ENCODE measurements around the gene EARS2. TPM values are rescaled to one million over a fixed set of nuclear protein-coding genes. Genes with fewer than 3 reads are reported as not detected.

Gene EARS2
- total RNA-seq, 5 donors from 2014 or later (not counting 1 experiment from before 2014, with no cell fraction given) = 10.8 to 19.4 (median 15.9) TPM

GRCh38 chr16:23534868-23535860 lies 22.0 kb downstream of the EARS2 start:
- Histone ChIP-seq H3K36me3 (ENCODE audit: control insufficient read depth in 2 of 2, extremely low read depth in 1 of 2, insufficient read depth in 1 of 2, low read length in 1 of 2) (peaks cover 10 to 52% of the 10 kb centered on the region in 2 donors), H3K4me3 (ENCODE audit: control insufficient read depth in 1 of 2, extremely low read depth in 1 of 2, low read length in 1 of 2) (no peak overlapping the region), H3K9me3 (no peaks in the 10 kb centered on the region), H3K4me1 (ENCODE audit: control insufficient read depth in 1 of 2, extremely low read depth in 1 of 2, insufficient read depth in 2 of 2, low read length in 2 of 2) (no peaks in the 10 kb centered on the region), H3K27me3 (replicated peaks in 1 of 2; ENCODE audit: control insufficient read depth in 2 of 2, extremely low read depth in 1 of 2, insufficient read depth in 2 of 2, low read length in 1 of 2) (no peaks in the 10 kb centered on the region), H3K27ac (ENCODE audit: low read length) (no peak overlapping the region)
- Mint-ChIP-seq H3K36me3 (peaks cover 22% of the 10 kb centered on the region), H3K4me3 (no peak overlapping the region), H3K4me1 (no peaks in the 10 kb centered on the region), H3K27ac (no peak overlapping the region), H3K9me3 (no peaks in the 10 kb centered on the region), H3K27me3 (no peaks in the 10 kb centered on the region)
- DNase-seq (no peak), ATAC-seq (replicated peaks in 1 of 4) (no peak)
- ChIA-PET CTCF (no interaction called here), POLR2A (no interaction called here)
- 95% methylated on average over 10 of the region's 19 CpGs for WGBS (ENCODE audit: insufficient coverage)

- Histone ChIP-seq H3K27me3 (replicated peaks in 1 of 2; ENCODE audit: control insufficient read depth in 2 of 2, extremely low read depth in 1 of 2, insufficient read depth in 2 of 2, low read length in 1 of 2) (no peaks in the 10 kb centered on the region), H3K4me3 (ENCODE audit: control insufficient read depth in 1 of 2, extremely low read depth in 1 of 2, low read length in 1 of 2) (no peak overlapping the region), H3K9me3 (no peaks in the 10 kb centered on the region), H3K4me1 (ENCODE audit: control insufficient read depth in 1 of 2, extremely low read depth in 1 of 2, insufficient read depth in 2 of 2, low read length in 2 of 2) (no peaks in the 10 kb centered on the region), H3K36me3 (ENCODE audit: control insufficient read depth in 2 of 2, extremely low read depth in 1 of 2, insufficient read depth in 1 of 2, low read length in 1 of 2) (peaks cover 16 to 61% of the 10 kb centered on the region in 2 donors), H3K27ac (ENCODE audit: low read length) (no peak overlapping the region)
- H3K27me3 Mint-ChIP-seq = no peaks in the 10 kb centered on the region
- H3K4me3 Mint-ChIP-seq = no peak overlapping the region
- no peak overlapping the region for H3K27ac Mint-ChIP-seq
- POLR2A ChIA-PET = no interaction called here
- ATAC-seq (replicated peaks in 1 of 4) (no peak), DNase-seq (no peak)
- H3K9me3 Mint-ChIP-seq = no peaks in the 10 kb centered on the region
- CTCF ChIA-PET = no interaction called here
- H3K4me1 Mint-ChIP-seq = no peaks in the 10 kb centered on the region
- peaks cover 27% of the 10 kb centered on the region for H3K36me3 Mint-ChIP-seq
- WGBS (ENCODE audit: insufficient coverage) = 100% methylated on average over 1 of the region's 1 CpG
Observed at GRCh38 chr16:23532448-23532847, 24.7 kb downstream of the EARS2 start.

- no peaks in the 10 kb centered on the region for H3K27me3 ChIP-seq (replicated peaks in 1 of 2; ENCODE audit: control insufficient read depth in 2 of 2, extremely low read depth in 1 of 2, insufficient read depth in 2 of 2, low read length in 1 of 2)
- ChIA-PET POLR2A (no interaction called here), CTCF (interaction anchor here in 1 of 2 donors (0.6 kb wide), 1 partner anchor 272 kb away, joined by 4 read pairs; no protein-coding TSS in a partner anchor)
- WGBS (ENCODE audit: insufficient coverage) = 100% methylated on average over 1 of the region's 5 CpGs
- Mint-ChIP-seq H3K36me3 (peaks cover 28% of the 10 kb centered on the region), H3K4me3 (no peak overlapping the region), H3K9me3 (no peaks in the 10 kb centered on the region), H3K27me3 (no peaks in the 10 kb centered on the region), H3K27ac (no peak overlapping the region), H3K4me1 (no peaks in the 10 kb centered on the region)
- DNase-seq (no peak), ATAC-seq (replicated peaks in 1 of 4) (no peak)
- no peaks in the 10 kb centered on the region for H3K4me1 ChIP-seq (ENCODE audit: control insufficient read depth in 1 of 2, extremely low read depth in 1 of 2, insufficient read depth in 2 of 2, low read length in 2 of 2)
- H3K9me3 ChIP-seq = no peaks in the 10 kb centered on the region
- H3K36me3 ChIP-seq (ENCODE audit: control insufficient read depth in 2 of 2, extremely low read depth in 1 of 2, insufficient read depth in 1 of 2, low read length in 1 of 2) = peaks cover 17 to 58% of the 10 kb centered on the region in 2 donors
- H3K27ac ChIP-seq (ENCODE audit: low read length) = no peak overlapping the region
- no peak overlapping the region for H3K4me3 ChIP-seq (ENCODE audit: control insufficient read depth in 1 of 2, extremely low read depth in 1 of 2, low read length in 1 of 2)
Observed at GRCh38 chr16:23530062-23530461, 27.1 kb downstream of the EARS2 start.

GRCh38 chr16:23528644-23529310 lies 28.4 kb downstream of the EARS2 start:
- no peak overlapping the region for H3K4me3 ChIP-seq (ENCODE audit: control insufficient read depth in 1 of 2, extremely low read depth in 1 of 2, low read length in 1 of 2)
- DNase-seq = no peak
- Mint-ChIP-seq H3K9me3 (no peaks in the 10 kb centered on the region), H3K36me3 (peaks cover 34% of the 10 kb centered on the region), H3K4me1 (no peaks in the 10 kb centered on the region), H3K4me3 (no peak overlapping the region), H3K27me3 (no peaks in the 10 kb centered on the region), H3K27ac (no peak overlapping the region)
- no peak for ATAC-seq (replicated peaks in 1 of 4)
- peaks cover 16 to 58% of the 10 kb centered on the region in 2 donors for H3K36me3 ChIP-seq (ENCODE audit: control insufficient read depth in 2 of 2, extremely low read depth in 1 of 2, insufficient read depth in 1 of 2, low read length in 1 of 2)
- no peaks in the 10 kb centered on the region for H3K27me3 ChIP-seq (replicated peaks in 1 of 2; ENCODE audit: control insufficient read depth in 2 of 2, extremely low read depth in 1 of 2, insufficient read depth in 2 of 2, low read length in 1 of 2)
- H3K9me3 ChIP-seq = no peaks in the 10 kb centered on the region
- WGBS (ENCODE audit: insufficient coverage) = 100% methylated on average over 4 of the region's 10 CpGs
- H3K4me1 ChIP-seq (ENCODE audit: control insufficient read depth in 1 of 2, extremely low read depth in 1 of 2, insufficient read depth in 2 of 2, low read length in 2 of 2) = no peaks in the 10 kb centered on the region
- POLR2A ChIA-PET = interaction anchor here in 1 of 2 donors (0.5 kb wide), 1 partner anchor 1014 kb away, joined by 7 read pairs; no protein-coding TSS in a partner anchor
- no peak overlapping the region for H3K27ac ChIP-seq (ENCODE audit: low read length)
- CTCF ChIA-PET = no interaction called here

- H3K9me3 Mint-ChIP-seq = no peaks in the 10 kb centered on the region
- POLR2A ChIA-PET = no interaction called here
- H3K36me3 ChIP-seq (ENCODE audit: control insufficient read depth in 2 of 2, extremely low read depth in 1 of 2, insufficient read depth in 1 of 2, low read length in 1 of 2) = peaks cover 16 to 59% of the 10 kb centered on the region in 2 donors
- H3K4me3 Mint-ChIP-seq = no peak overlapping the region
- peaks cover 35% of the 10 kb centered on the region for H3K36me3 Mint-ChIP-seq
- no peaks in the 10 kb centered on the region for H3K4me1 Mint-ChIP-seq
- DNase-seq = no peak
- ATAC-seq (replicated peaks in 1 of 4) = no peak
- no peak overlapping the region for H3K4me3 ChIP-seq (ENCODE audit: control insufficient read depth in 1 of 2, extremely low read depth in 1 of 2, low read length in 1 of 2)
- 90% methylated on average over 5 of the region's 11 CpGs for WGBS (ENCODE audit: insufficient coverage)
- H3K27ac Mint-ChIP-seq = no peak overlapping the region
- CTCF ChIA-PET = no interaction called here
- no peak overlapping the region for H3K27ac ChIP-seq (ENCODE audit: low read length)
- no peaks in the 10 kb centered on the region for H3K9me3 ChIP-seq
- H3K27me3 Mint-ChIP-seq = no peaks in the 10 kb centered on the region
- no peaks in the 10 kb centered on the region for H3K4me1 ChIP-seq (ENCODE audit: control insufficient read depth in 1 of 2, extremely low read depth in 1 of 2, insufficient read depth in 2 of 2, low read length in 2 of 2)
- no peaks in the 10 kb centered on the region for H3K27me3 ChIP-seq (replicated peaks in 1 of 2; ENCODE audit: control insufficient read depth in 2 of 2, extremely low read depth in 1 of 2, insufficient read depth in 2 of 2, low read length in 1 of 2)
Observed at GRCh38 chr16:23527961-23528643, 29.0 kb downstream of the EARS2 start.

GRCh38 chr16:23524886-23525285 lies 32.3 kb downstream of the EARS2 start:
- Histone ChIP-seq H3K27me3 (replicated peaks in 1 of 2; ENCODE audit: control insufficient read depth in 2 of 2, extremely low read depth in 1 of 2, insufficient read depth in 2 of 2, low read length in 1 of 2) (no peaks in the 10 kb centered on the region), H3K4me1 (ENCODE audit: control insufficient read depth in 1 of 2, extremely low read depth in 1 of 2, insufficient read depth in 2 of 2, low read length in 2 of 2) (no peaks in the 10 kb centered on the region), H3K4me3 (ENCODE audit: control insufficient read depth in 1 of 2, extremely low read depth in 1 of 2, low read length in 1 of 2) (no peak overlapping the region), H3K36me3 (ENCODE audit: control insufficient read depth in 2 of 2, extremely low read depth in 1 of 2, insufficient read depth in 1 of 2, low read length in 1 of 2) (peaks cover 16 to 62% of the 10 kb centered on the region in 2 donors), H3K9me3 (no peaks in the 10 kb centered on the region), H3K27ac (ENCODE audit: low read length) (no peak overlapping the region)
- ChIA-PET CTCF (no interaction called here), POLR2A (no interaction called here)
- no peak for DNase-seq
- Mint-ChIP-seq H3K27me3 (no peaks in the 10 kb centered on the region), H3K4me3 (no peak overlapping the region), H3K4me1 (no peaks in the 10 kb centered on the region), H3K27ac (no peak overlapping the region), H3K36me3 (peaks cover 53% of the 10 kb centered on the region), H3K9me3 (no peaks in the 10 kb centered on the region)
- 90% methylated on average over 2 of the region's 3 CpGs for WGBS (ENCODE audit: insufficient coverage)
- ATAC-seq (replicated peaks in 1 of 4) = no peak
